IMR-90 (cell line): ENCODE data around the gene ST6GALNAC3.

ENCODE experiments used
- BHLHE40 ChIP-seq: fragments of 150-350 bp; IDR thresholded peaks from 2 replicates; pipeline ENCODE4 v1.6.1; 2016; ENCODE audit warnings: mild to moderate bottlenecking, low read depth, low read length
- CTCF ChIP-seq: conservative IDR thresholded peaks from 2 replicates; pipeline ENCODE4 v1.5.1; 2012; ENCODE audit warnings: mild to moderate bottlenecking, low read depth, low read length, improper control_type of control experiment

GRCh38 chr1:76237211-76237610, 162.7 kb downstream of the ST6GALNAC3 start:
- no peak for TF ChIP-seq BHLHE40
- TF ChIP-seq CTCF: no peak
